ENCODE data around the gene GNG3. TPM values are rescaled to one million over a fixed set of nuclear protein-coding genes. Genes with fewer than 3 reads are reported as not detected.

Gene GNG3
- polyA plus RNA-seq, 3 donors: 0.23 TPM; not detected in 2

- TF ChIP-seq CTCF (IDR thresholded peaks at IDR 0.05): no peak
- Histone ChIP-seq H3K27me3 (ENCODE audit: control insufficient read depth in 2 of 2, insufficient read depth in 2 of 2, low read length in 2 of 2) (no peaks in the 10 kb centered on the region), H3K9me3 (replicated peaks in 1 of 2; ENCODE audit: control insufficient read depth in 1 of 2, insufficient read depth in 1 of 2, low read length in 2 of 2) (no peaks in the 10 kb centered on the region), H3K36me3 (replicated peaks in 1 of 2; ENCODE audit: control insufficient read depth in 1 of 2, insufficient read depth in 2 of 2, low read length in 2 of 2) (peaks cover 10 to 27% of the 10 kb centered on the region in 2 donors), H4K20me1 (ENCODE audit: insufficient read depth, low read length) (peaks cover 25% of the 10 kb centered on the region), H3K9ac (ENCODE audit: insufficient read depth, low read length, poor library complexity, severe bottlenecking) (no peak overlapping the region), H3K79me2 (ENCODE audit: insufficient read depth, low read length) (peaks cover 78% of the 10 kb centered on the region), H3K4me1 (ENCODE audit: control insufficient read depth in 1 of 2, insufficient read depth in 2 of 2, low read length in 2 of 2) (peaks cover 43 to 47% of the 10 kb centered on the region in 2 donors), H2AFZ (ENCODE audit: insufficient read depth, low read depth, low read length, poor library complexity, severe bottlenecking) (no peak overlapping the region), H3K4me3 (replicated peaks in 1 of 3; ENCODE audit: low read depth in 2 of 3, low read length in 3 of 3) (no peak overlapping the region), H3K4me2 (replicated peaks; ENCODE audit: extremely low read depth, low read length, poor library complexity, severe bottlenecking) (no peak overlapping the region), H3K27ac (ENCODE audit: low read depth in 1 of 2, low read length in 2 of 2) (no peak overlapping the region)
- Mint-ChIP-seq H3K9me3 (peaks cover 0 to 2% (median 0%) of the 10 kb centered on the region in 7 donors), H3K4me1 (peaks cover 60% of the 10 kb centered on the region), H3K27me3 (ENCODE audit: low read depth in 3 of 3) (no peaks in the 10 kb centered on the region), H3K36me3 (peaks cover 8 to 27% of the 10 kb centered on the region in 2 donors), H3K4me3 (no peak overlapping the region), H3K27ac (peak overlapping the region in 3 of 7 donors; percentile 46 to 85 (median 77))
- intact Hi-C loops (cut with micrococcal nuclease): no loop called here
- WGBS (ENCODE audit: insufficient coverage): 100% methylated on average over 1 of the region's 4 CpGs
- no peak for DNase-seq
These were observed 37.9 kb upstream of the GNG3 start for GRCh38 chr11:62669420-62670161.

- Mint-ChIP-seq H3K27ac (peak overlapping the region; percentile 92 to 97 (median 95)), H3K4me1 (peaks cover 59% of the 10 kb centered on the region), H3K9me3 (peaks cover 0 to 2% (median 0%) of the 10 kb centered on the region in 7 donors), H3K4me3 (peak overlapping the region; percentile 99), H3K36me3 (peaks cover 15 to 43% of the 10 kb centered on the region in 2 donors), H3K27me3 (ENCODE audit: low read depth in 3 of 3) (no peaks in the 10 kb centered on the region)
- peak overlapping the region; percentile 83 for H3K27ac ChIP-seq (ENCODE audit: low read depth in 1 of 2, low read length in 2 of 2)
- H2AFZ ChIP-seq (ENCODE audit: insufficient read depth, low read depth, low read length, poor library complexity, severe bottlenecking): peak overlapping the region; percentile 97
- intact Hi-C loops (cut with micrococcal nuclease): no loop called here
- peak overlapping the region; percentile 48 to 99 (median 93) for H3K4me3 ChIP-seq (replicated peaks in 1 of 3; ENCODE audit: low read depth in 2 of 3, low read length in 3 of 3)
- DNase-seq: peak in 1 of 3 donors; percentile 10
- peaks cover 39% of the 10 kb centered on the region in 2 donors for H3K4me1 ChIP-seq (ENCODE audit: control insufficient read depth in 1 of 2, insufficient read depth in 2 of 2, low read length in 2 of 2)
- H3K36me3 ChIP-seq (replicated peaks in 1 of 2; ENCODE audit: control insufficient read depth in 1 of 2, insufficient read depth in 2 of 2, low read length in 2 of 2): peaks cover 13 to 39% of the 10 kb centered on the region in 2 donors
- WGBS (ENCODE audit: insufficient coverage): 0% methylated on average over 16 of the region's 17 CpGs
- H3K9ac ChIP-seq (ENCODE audit: insufficient read depth, low read length, poor library complexity, severe bottlenecking): peak overlapping the region; percentile 77
- no peaks in the 10 kb centered on the region for H3K27me3 ChIP-seq (ENCODE audit: control insufficient read depth in 2 of 2, insufficient read depth in 2 of 2, low read length in 2 of 2)
- TF ChIP-seq CTCF (IDR thresholded peaks at IDR 0.05): no peak
- H3K9me3 ChIP-seq (replicated peaks in 1 of 2; ENCODE audit: control insufficient read depth in 1 of 2, insufficient read depth in 1 of 2, low read length in 2 of 2): no peaks in the 10 kb centered on the region
- H4K20me1 ChIP-seq (ENCODE audit: insufficient read depth, low read length): peaks cover 23% of the 10 kb centered on the region
- peak overlapping the region; percentile 83 for H3K4me2 ChIP-seq (replicated peaks; ENCODE audit: extremely low read depth, low read length, poor library complexity, severe bottlenecking)
- peaks cover 75% of the 10 kb centered on the region for H3K79me2 ChIP-seq (ENCODE audit: insufficient read depth, low read length)
These were observed 36.3 kb upstream of the GNG3 start for GRCh38 chr11:62671236-62671607.
